ENCODE measurements around the gene GP1BB.
"Not testable (repeated sequence)": the region's sequence is repeated elsewhere in the genome, so short reads cannot be mapped to it uniquely, and the experiment has no call there.

Gene GP1BB

DNA sequence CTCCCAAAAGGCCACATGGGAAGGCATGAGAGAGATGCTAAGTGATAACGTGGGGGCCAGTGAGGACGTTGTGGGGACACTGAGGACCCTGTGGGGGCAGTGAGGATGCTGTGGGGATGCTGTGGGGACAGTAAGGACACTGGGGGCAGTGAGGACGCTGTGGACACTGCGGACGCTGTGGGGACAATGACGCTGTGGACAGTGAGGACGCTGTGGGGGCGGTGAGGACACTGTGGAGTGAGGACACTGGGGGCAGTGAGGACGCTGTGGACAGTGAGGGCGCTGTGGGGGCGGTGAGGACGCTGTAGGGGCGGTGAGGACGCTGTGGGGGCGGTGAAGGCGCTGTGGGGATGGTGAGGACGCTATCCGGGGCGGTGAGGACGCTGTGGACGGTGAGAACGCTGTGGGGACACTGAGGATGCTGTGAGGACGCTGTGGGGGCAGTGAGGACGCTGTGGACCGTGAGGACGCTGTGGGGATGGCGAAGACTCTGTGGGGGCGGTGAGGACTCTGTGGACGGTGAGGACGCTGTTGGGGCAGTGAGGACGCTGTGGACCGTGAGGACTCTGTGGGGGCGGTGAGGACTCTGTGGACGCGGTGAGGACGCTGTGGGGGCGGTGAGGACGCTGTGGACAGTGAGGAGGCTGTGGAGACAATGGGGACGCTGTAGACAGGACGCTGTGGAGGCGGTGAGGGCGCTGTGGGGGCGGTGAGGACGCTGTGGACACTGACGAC, 1.8 kb downstream of the GP1BB start:
- no peak overlapping the region for H3K27ac Mint-ChIP-seq
- peak overlapping the region; percentile 39 for H3K4me3 Mint-ChIP-seq
- peaks cover 8% of the 10 kb centered on the region for H3K4me1 Mint-ChIP-seq (ENCODE audit: low read depth)
- no peaks in the 10 kb centered on the region for H3K9me3 Mint-ChIP-seq
- no peaks in the 10 kb centered on the region for H3K36me3 Mint-ChIP-seq (ENCODE audit: low read depth)
- H3K27me3 Mint-ChIP-seq: peaks cover 32% of the 10 kb centered on the region

DNA sequence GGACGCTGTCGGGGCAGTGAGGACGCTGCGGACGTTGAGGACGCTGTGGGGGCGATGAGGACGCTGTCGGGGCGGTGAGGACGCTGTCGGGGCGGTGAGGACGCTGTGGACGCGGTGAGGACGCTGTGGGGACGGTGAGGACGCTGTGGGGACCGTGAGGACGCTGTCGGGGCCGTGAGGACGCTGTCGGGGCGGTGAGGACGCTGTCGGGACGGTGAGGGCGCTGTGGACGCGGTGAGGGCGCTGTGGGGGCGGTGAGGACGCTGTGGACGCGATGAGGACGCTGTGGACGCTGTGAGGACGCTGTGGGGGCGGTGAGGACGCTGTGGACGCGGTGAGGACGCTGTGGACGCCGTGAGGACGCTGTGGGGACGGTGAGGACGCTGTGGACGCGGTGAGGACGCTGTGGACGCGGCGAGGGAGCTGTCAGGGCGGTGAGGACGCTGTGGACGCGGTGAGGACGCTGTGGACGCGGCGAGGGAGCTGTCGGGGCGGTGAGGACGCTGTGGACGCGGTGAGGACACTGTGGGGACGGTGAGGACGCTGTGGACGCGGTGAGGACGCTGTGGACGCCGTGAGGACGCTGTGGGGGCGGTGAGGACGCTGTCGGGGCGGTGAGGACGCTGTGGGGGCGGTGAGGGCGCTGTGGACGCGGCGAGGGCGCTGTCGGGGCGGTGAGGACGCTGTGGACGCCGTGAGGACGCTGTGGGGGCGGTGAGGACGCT, 2.9 kb downstream of the GP1BB start:
- not testable (repeated sequence) for H3K9me3 Mint-ChIP-seq, H3K27ac Mint-ChIP-seq

DNA sequence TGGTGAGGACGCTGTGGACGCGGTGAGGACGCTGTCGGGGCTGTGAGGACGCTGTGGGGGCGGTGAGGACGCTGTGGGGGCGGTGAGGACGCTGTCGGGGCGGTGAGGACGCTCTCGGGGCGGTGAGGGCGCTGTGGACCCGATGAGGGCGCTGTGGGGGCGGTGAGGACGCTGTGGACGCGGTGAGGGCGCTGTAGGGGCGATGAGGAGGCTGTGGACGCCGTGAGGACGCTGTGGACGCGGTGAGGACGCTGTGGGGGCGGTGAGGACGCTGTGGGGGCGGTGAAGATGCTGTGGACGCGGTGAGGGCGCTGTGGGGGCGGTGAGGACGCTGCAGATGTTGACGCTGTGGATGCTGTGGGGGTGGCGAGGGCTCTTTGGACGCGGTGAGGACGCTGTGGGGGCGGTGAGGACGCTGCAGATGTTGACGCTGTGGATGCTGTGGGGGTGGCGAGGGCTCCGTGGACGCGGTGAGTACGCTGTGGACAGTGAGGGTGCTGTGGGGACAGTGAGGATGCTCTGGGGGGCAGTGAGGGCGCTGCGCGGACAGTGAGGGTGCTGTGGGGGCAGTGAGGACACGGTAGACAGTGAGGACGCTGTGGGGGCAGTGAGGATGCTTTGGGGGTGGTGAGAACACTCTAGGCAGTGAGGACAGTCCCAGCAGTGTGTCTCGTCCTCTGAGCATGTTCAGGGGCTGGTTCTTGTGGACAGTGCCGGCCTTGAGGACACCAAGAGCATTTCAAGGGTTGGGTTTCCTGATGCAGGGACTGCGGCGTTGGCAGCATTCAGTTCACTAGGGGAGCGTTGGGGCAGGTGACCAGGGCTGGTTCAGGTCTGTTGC, 4.2 kb downstream of the GP1BB start:
- Mint-ChIP-seq H3K4me3 (no peak overlapping the region), H3K36me3 (ENCODE audit: low read depth) (no peaks in the 10 kb centered on the region), H3K4me1 (ENCODE audit: low read depth) (peaks cover 8% of the 10 kb centered on the region), H3K27ac (no peak overlapping the region), H3K27me3 (peaks cover 20% of the 10 kb centered on the region), H3K9me3 (no peaks in the 10 kb centered on the region)

More for the DNA sequence above, 2.9 kb downstream of the GP1BB start:
- H3K4me1 Mint-ChIP-seq (ENCODE audit: low read depth); H3K4me3 Mint-ChIP-seq; H3K36me3 Mint-ChIP-seq (ENCODE audit: low read depth): not testable (repeated sequence)
- peaks cover 21% of the 10 kb centered on the region for H3K27me3 Mint-ChIP-seq

GRCh38 chr22:19728271-19728670, 4.9 kb downstream of the GP1BB start:
- Mint-ChIP-seq H3K4me3 (no peak overlapping the region), H3K4me1 (ENCODE audit: low read depth) (peaks cover 5% of the 10 kb centered on the region), H3K27ac (no peak overlapping the region), H3K36me3 (ENCODE audit: low read depth) (no peaks in the 10 kb centered on the region), H3K9me3 (no peaks in the 10 kb centered on the region), H3K27me3 (peaks cover 12% of the 10 kb centered on the region)

GRCh38 chr22:19728836-19729235, 5.5 kb downstream of the GP1BB start:
- Mint-ChIP-seq H3K9me3 (no peaks in the 10 kb centered on the region), H3K4me1 (ENCODE audit: low read depth) (peaks cover 4% of the 10 kb centered on the region), H3K27ac (no peak overlapping the region), H3K4me3 (no peak overlapping the region), H3K27me3 (peaks cover 12% of the 10 kb centered on the region), H3K36me3 (ENCODE audit: low read depth) (no peaks in the 10 kb centered on the region)

DNA sequence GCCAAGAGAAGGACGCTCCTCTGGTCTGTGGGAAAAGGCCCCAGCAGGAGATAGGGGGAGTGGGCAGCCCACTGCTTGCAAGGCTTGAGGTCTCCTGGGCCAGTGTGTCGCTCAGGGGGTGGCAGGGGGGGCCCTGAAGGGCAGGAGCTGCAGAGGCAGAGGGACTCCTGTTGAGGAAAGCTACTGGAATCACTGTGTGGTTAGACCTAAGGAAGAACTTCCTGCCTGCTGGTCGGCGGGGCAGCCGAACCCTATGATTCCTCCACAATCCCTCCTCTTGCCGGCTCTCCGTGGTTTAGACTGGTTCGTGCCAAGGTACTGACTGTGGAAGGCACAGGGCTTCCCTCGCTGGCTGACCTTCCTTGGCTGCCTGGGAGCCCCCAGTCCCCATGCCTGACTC, 6.2 kb downstream of the GP1BB start:
- Mint-ChIP-seq H3K4me3 (no peak overlapping the region), H3K36me3 (ENCODE audit: low read depth) (no peaks in the 10 kb centered on the region), H3K4me1 (ENCODE audit: low read depth) (peaks cover 3% of the 10 kb centered on the region), H3K27ac (no peak overlapping the region), H3K27me3 (peaks cover 11% of the 10 kb centered on the region), H3K9me3 (no peaks in the 10 kb centered on the region)

GRCh38 chr22:19730198-19730597, 6.9 kb downstream of the GP1BB start:
- H3K36me3 Mint-ChIP-seq (ENCODE audit: low read depth): no peaks in the 10 kb centered on the region
- no peak overlapping the region for H3K27ac Mint-ChIP-seq
- H3K9me3 Mint-ChIP-seq: no peaks in the 10 kb centered on the region
- H3K4me1 Mint-ChIP-seq (ENCODE audit: low read depth): no peaks in the 10 kb centered on the region
- peaks cover 4% of the 10 kb centered on the region for H3K27me3 Mint-ChIP-seq
- H3K4me3 Mint-ChIP-seq: no peak overlapping the region

DNA sequence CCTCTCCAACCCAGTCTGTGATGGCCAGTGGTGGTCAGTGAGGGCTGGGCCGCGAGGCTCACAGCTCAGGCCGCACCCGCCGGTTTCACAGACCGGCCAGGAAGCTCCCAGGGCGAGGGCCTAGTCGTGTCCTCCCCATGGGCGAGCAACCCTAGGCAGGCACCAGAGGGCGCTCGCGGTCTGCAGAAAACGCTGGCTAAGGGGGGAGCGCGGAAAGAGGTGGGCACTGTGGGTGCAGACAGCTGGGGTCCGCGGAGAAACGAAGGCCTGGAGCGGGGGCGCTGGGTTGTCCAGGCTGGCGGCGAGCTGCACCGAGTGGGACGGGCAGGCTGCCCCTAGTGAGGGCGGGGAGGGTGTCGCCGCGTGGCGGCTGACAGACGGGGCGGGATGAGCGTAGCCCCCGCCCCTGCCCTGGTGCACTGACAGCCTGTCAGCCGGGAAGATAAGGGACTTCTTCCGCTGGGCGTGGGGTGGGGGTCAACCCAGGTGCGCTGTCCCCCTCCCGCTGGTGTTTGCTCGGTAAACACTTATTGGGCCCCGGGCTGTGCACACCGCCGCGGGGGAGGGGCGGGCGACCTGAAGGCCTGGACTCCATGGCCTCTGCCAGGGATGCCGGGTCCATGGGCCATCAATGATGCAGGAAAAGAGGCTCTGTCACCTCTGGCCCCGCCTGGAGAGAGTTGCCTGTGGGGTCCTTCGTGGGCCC, 7.5 kb downstream of the GP1BB start:
- Mint-ChIP-seq H3K36me3 (ENCODE audit: low read depth) (no peaks in the 10 kb centered on the region), H3K9me3 (no peaks in the 10 kb centered on the region), H3K27ac (no peak overlapping the region), H3K4me3 (peak overlapping the region; percentile 37), H3K4me1 (ENCODE audit: low read depth) (no peaks in the 10 kb centered on the region), H3K27me3 (no peaks in the 10 kb centered on the region)

- H3K4me3 Mint-ChIP-seq: no peak overlapping the region
These were observed 8.2 kb downstream of the GP1BB start for GRCh38 chr22:19731361-19732135.

DNA sequence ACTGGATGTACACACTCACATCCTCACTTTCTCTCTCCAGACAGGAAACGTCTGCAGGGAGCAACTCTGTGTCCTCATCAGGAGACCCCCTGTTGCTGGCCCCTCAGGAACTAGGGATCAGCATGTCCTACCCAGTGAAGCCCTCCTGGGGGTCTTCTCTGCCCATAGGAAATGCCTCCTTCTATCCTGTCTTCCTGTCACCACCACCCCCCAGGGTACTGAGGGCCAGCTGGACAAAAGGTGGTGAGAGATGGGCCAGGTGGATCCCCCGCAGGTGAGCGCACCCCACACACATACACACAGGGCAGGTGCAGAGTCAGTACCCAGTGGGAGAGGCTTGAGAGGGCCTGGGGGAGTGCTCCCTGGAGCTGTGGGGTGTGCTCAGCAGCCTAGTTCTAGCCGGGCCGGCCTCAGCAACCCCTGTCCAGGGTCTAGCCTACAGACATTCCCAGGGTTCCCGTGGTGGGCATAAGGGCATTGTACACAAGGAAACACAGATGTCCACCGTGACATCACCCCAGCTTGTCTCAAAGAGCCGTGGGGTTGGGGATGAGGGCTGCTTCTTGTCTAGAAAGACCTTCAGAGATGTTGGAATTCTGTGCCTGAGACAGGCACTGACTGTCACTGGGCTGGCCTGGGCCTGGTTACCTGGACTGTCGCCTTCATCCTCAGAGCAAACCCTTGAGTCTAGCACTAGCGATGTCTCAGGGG, 9.2 kb downstream of the GP1BB start:
- H3K9me3 Mint-ChIP-seq: no peaks in the 10 kb centered on the region
- no peak overlapping the region for H3K27ac Mint-ChIP-seq

More at GRCh38 chr22:19731361-19732135, 8.2 kb downstream of the GP1BB start:
- Mint-ChIP-seq H3K9me3 (no peaks in the 10 kb centered on the region), H3K27ac (no peak overlapping the region), H3K4me1 (ENCODE audit: low read depth) (no peaks in the 10 kb centered on the region), H3K36me3 (ENCODE audit: low read depth) (no peaks in the 10 kb centered on the region), H3K27me3 (no peaks in the 10 kb centered on the region)

DNA sequence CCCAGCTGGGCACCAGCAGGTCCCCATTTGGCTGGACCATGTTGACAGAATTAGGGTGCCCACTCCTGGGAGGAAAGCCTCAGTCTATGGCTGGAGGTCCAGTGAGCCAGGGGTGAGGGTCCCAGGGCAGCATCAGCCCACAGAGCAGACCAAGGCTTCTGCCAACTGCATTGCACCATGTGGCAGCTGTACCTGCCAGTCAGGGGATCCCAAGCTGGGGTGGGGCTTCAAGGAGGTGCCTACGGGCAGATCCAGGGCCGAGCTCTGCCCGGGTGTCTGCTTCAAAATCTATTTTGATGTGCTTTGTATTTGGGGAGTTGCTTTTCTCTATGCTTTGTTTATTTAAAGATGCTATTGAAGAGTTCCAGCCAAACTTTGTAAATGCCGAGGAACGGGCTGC, 10.4 kb downstream of the GP1BB start:
- Mint-ChIP-seq H3K9me3 (no peaks in the 10 kb centered on the region), H3K36me3 (ENCODE audit: low read depth) (no peaks in the 10 kb centered on the region), H3K4me1 (ENCODE audit: low read depth) (no peaks in the 10 kb centered on the region), H3K4me3 (no peak overlapping the region), H3K27ac (no peak overlapping the region), H3K27me3 (no peaks in the 10 kb centered on the region)

More for the DNA sequence above, 9.2 kb downstream of the GP1BB start:
- Mint-ChIP-seq H3K4me3 (no peak overlapping the region), H3K27me3 (no peaks in the 10 kb centered on the region), H3K36me3 (ENCODE audit: low read depth) (no peaks in the 10 kb centered on the region), H3K4me1 (ENCODE audit: low read depth) (no peaks in the 10 kb centered on the region)

- Mint-ChIP-seq H3K4me3 (no peak overlapping the region), H3K27me3 (no peaks in the 10 kb centered on the region), H3K4me1 (ENCODE audit: low read depth) (no peaks in the 10 kb centered on the region), H3K36me3 (ENCODE audit: low read depth) (no peaks in the 10 kb centered on the region), H3K27ac (no peak overlapping the region), H3K9me3 (no peaks in the 10 kb centered on the region)
These were observed 10.8 kb downstream of the GP1BB start for GRCh38 chr22:19734163-19734562.

DNA sequence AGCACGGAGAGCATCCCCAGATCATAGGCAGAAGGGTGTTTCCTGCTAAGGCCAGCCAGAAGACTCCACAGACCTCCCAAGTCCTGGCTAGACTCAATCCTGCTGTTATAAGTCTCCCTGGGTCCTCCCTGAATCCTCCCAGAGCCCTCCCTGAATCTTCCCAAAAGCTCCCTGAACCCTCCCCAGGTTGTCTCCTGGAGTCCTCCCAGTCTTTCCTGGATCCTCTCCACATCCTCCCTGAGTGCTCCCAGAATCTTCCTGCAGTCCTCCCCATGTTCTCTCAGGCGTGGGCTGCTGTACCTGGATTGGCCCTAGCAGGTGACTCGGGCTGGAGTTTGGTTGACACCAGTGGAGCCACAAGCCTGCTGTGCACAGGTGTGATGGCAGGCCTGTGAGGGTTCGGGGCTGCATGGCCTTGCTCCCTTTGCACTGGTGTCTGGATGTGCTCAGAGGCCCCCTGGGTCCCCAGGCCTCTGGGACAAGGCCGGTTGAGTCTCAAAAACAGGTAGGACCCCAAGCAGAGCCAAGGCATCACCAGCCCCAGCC, 11.6 kb downstream of the GP1BB start:
- H3K27ac Mint-ChIP-seq: no peak overlapping the region

More for the DNA sequence above, 11.6 kb downstream of the GP1BB start:
- H3K4me3 Mint-ChIP-seq: no peak overlapping the region
- no peaks in the 10 kb centered on the region for H3K4me1 Mint-ChIP-seq (ENCODE audit: low read depth)
- no peaks in the 10 kb centered on the region for H3K36me3 Mint-ChIP-seq (ENCODE audit: low read depth)
- H3K27me3 Mint-ChIP-seq: no peaks in the 10 kb centered on the region
- no peaks in the 10 kb centered on the region for H3K9me3 Mint-ChIP-seq
